Femur (tissue), 1 donor: ENCODE results near the gene ZNF2.

ENCODE experiments used
- DNase-seq: peaks from one replicate; pipeline ENCODE4 v3.0.0-alpha.2; 2017

ZNF2 gene

DNA sequence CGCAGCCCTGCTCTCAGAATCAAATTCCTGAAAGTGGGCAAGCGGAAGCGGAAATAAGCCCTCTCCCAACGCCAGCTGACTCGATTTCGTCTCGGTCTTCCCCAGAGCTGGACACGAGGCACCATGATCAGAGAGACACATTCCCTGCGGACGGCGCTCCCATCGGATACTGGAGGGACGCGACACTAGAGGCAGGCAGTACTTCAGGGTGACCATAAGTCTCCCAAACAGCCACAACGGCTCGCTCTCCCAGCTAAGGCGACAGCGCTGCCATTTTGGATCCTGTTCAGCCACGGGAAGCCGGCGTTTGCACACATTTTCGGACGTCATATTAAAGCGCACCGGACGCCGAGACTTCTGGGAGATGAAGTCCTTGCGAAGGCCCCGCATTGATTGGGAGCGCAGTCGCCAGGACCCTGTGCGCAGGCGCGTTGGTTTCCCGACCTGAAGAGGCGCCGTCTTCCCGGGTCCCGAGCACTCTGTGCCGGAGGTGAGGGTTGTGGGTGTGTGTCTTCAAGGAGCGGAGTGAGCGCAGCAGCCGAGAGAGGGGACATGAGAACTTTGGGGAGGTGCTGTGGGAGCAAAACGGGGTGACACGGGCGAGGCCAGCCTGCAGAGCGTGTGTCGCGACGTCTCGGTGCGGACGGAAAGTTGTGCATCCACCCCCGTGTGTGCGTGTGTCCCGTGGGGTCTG lies at the start of gene ZNF2:
TSS of gene ZNF2 (plus strand) at position 439 of the 694 bp plus-strand sequence. CDS start 10,418 bp downstream, outside the sequence.
- peak; percentile 99 for DNase-seq

DNA sequence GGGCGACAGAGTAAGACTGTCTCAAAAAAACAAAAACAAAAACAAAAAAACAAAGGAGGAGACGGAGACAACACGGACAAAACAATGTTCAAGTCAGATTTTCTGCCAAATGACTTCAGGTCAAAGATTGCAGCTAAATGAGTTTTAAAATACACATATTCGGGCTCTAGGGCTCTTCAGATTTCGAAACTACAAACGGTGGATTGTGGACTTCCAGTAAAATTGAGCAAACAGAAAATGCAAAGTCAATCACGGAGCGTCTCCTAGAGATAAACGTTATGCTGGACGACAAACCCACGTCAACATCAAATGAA lies 44.6 kb upstream of the ZNF2 start:
- DNase-seq = no peak

DNA sequence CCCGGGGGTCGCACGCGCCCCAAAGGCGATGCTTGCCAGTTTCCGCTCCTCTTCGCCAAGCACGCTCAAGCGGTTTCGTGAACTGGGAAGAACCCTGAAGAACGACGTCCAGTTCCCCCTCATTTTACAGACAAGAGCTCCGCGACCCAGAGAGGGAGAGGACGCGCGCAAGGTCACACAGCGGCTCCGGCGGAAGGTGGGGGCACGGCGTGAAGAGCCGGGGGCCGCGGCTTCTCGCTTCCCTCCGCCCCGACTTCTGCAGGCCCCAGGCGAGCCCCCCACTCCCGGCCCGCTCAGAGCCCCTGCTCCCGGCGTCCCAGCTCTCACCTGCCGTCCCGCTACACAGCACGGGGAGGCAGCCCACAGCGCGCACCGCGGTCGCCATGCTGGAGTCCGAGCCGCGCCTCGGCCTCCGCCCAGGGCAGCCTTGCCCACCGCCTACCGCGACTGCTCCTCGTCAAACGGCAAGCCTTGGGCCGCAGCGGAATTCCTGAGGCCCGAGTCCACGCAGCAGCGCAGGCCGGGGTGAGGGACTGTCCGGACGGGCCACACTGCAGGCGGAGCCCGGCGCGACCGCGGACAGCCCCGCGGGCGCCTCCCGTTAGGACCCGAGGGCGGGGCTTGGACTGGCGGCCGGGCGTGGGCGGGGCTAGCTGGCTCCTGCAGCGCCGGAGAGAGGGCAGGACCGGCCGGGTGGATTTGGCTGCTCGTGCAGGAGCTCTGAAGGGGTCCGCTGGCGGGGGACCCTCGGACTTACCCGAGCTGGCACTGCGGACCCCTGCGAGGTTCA lies 44.0 kb upstream of the ZNF2 start, which contains the start of gene MRPS5:
TSS of gene MRPS5 (minus strand) at position 402 of the 790 bp plus-strand sequence. CDS start at position 385, 17 bp downstream.
- DNase-seq = peak; percentile 90

DNA sequence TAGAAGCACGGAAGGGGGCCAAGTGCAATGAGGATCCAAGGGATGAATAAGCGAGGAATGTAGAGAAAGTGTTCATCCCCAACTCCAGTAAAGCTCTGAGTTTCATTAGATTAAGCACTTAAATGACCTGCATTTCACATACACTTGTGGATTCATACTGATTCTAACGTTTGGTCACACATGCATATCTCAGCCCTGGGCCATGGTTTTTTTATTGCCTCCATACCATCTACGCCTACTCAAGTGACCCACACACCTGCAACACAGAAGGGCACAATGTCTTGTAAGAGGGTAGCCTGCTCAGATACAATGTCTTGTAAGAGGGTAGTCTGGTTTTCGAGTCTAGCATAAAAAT lies 43.4 kb upstream of the ZNF2 start:
- no peak for DNase-seq

DNA sequence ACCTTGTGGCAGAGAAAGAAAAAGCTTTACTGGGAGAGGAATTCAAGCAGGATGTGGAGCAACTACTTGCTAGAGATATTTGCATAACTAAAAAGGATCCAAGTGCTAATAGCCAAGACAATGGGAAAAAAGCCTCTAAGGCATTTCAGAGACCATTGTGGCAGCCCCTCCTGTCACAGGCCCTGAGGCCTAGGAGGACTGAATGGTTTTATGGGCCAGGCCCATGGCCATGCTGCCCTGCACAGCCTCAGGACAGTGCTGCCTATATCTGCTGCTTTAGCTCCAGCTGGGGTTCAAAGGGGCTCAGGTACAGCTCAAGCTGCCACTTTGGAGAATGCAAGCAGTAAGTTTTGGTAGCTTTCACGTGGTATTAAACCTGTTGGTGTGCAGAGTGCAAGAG lies 26.9 kb upstream of the ZNF2 start:
- no peak for DNase-seq

DNA sequence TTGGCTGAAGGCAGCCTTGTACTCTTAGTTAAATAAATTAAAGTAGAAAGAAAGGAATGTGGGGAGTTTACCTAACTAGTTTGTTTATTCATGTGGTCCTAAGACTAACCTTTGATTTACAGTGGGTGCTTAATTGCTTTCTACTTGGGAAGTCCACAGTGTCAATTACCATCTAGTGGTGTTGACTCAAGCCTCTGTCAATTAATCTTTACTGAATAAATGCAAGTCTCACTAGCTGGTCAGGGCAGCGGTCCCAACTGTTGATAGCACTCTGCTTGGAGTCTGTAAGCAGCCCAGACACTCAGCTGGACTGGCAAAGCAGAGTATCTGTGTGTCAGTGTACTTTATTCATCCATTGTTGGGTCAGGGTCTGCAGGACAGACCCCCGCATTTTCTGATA lies 21.8 kb upstream of the ZNF2 start:
- no peak for DNase-seq

DNA sequence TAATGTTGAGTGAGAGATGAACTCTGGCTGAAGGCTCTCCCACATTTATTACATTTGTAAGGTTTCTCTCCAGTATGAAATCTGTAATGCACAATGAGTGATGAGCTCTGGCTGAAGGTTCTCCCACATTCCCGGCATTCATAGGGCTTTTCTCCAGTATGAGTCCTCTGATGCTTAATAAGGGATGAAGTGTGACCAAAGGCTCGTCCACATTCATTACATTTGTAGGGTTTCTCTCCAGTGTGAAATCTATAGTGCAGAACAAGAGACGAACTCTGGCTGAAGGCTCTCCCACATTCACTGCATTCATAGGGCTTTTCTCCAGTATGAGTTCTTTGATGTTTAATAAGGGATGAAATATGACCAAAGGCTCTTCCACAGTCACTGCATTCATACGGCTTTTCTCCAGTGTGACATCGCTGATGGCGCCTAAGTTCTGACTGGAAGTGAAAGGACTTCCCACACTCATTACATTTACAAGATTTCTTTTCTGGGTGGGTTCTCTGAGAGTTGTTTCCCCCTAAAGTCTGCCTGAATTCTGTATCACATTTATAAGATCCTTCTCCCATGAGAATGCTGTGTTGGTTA lies 16.1 kb upstream of the ZNF2 start:
- no peak for DNase-seq

DNA sequence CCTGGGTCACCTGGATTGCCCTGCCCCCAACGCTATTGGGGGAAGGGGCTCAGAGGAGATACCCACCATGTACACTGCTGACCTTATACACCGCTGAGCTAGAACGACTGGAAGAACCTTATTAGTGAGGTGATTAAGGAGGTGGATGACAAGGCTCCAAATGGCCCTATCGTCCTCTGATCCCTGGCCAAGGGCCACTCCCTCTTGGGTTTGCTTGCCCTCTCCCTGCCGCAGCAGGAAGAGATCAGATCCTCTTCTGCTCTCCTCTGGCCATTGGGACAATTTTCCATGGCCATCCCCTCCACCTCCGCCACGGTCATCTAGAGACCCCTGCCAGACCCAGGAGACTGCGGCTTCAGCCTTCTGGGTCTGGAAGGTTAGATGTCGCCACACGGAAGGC lies 7.2 kb upstream of the ZNF2 start:
- peak; percentile 26 for DNase-seq

DNA sequence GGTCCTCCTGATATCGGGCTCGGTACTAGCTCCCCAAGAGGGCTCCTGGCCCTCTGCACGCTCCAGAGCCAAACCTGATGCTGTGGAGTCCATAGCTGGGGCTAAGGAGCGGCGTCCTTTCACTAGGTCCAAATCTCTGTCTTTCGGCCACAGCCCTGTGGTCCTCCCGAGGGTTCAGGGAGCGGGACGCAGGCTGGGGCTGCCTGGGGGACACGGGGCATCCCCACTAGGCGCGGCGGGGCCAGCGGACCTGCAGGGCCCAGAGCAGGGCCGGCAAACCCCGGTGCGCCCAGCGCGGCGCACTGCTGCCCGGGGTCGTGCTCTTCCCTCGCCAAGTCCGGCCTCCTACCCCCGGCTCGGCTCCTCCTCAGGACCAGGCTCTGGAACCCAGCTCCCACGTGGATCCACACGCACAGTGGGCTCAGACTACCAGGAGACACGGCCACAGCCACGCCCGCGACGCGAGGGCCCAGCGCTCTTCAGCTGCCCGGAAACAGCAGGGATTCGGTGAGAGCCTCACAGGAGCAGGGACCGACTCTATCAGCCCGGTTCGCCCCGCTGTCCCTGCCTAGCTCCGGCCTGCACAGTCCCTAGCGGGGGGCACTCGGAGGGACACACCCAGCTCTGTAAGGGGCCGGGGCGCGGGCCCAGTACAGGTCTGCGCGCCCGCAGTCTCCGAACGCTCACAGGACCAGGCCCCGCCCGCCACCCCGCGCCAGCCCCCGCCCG lies 6.6 kb upstream of the ZNF2 start:
- DNase-seq = peak; percentile 66

DNA sequence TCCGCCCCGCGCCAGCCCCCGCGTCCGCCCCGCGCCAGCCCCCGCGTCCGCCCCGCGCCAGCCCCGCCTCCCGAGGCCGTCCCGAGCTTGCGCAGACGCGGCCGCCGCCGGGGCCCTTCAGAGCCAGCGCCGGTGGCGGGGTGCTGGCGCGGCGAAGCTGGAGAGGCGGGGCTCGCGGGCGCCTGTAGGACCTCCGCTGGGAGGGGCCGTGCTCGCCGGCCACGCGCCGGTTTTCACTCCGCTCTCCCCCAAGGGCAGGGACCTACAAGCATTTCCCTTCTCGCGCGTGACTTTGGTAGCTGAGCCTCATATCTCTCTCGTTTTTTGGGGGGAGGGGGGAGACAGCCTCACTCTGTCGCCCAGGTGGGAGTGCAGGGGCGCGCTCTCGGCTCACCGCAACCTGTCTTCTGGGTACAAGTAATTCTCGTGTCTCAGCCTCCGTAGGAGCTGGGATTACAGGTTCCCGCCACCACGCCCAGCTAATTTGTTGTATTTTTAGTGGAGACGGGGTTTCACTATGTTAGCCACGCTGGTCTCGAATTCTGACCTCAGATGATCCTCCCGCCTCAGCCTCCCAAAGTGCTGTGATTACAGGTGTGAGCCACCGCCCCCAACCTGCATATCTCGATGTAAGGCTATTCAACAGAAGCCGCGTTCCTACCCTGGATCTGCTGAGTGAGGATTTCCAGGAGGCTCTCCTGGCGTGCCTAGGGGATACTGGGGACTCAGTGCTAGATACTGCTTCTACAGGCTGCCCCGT lies 5.7 kb upstream of the ZNF2 start, which contains the start of gene ZNF514:
TSS of gene ZNF514 (minus strand) at position 159 of the 760 bp plus-strand sequence. CDS start 6,595 bp downstream, outside the sequence.
- DNase-seq = peak; percentile 83

DNA sequence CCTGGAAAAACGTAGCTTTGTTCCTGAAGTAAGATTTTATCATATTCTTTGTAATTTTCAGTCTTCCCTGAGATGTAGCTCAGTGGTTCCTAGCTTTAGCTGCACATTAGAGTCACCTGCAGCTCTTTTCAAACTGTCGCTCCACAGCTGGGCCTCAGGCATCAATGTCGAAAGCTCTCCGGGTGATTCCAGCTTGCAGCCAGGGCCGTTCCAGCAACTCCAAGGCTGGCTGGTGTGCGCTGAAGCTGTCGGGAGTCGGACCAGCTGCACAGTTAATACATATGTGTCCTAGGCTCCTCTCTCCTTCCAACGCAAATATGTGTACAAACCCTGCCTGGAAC lies 609 bp upstream of the ZNF2 start:
- DNase-seq = no peak

DNA sequence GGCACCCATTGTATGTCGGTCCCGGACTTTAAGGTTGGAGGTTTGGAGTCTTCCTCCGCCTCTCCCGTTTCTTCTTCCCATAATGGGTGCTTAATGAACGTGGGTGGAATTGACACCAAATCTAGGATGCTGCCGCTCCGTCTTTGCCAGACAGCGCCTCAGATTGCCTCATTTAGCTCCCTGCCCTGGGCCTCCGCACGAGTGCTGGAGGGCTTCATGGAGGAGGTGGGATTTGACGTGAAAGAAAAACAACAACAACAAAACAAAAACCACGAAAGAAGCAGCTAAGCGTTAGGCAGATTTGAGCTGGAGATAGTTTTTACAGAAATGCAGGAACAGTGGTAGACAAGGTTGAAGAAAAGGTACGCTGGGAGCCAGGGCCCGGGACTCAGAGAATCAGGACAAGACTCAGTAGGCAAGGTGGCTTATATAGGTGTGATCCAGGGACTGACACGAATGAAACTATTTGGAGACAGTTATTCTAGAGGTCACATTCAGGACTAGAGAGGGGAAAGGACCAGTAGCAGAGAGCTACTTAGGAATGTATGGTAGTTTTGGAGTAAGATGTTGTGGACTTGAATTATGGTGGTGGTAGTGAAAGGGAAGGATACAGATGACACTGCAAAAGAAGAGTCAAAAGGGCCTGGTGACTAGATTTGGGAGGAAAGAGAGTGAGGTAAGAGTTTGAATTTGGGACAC lies 605 bp downstream of the ZNF2 start:
- DNase-seq = no peak

DNA sequence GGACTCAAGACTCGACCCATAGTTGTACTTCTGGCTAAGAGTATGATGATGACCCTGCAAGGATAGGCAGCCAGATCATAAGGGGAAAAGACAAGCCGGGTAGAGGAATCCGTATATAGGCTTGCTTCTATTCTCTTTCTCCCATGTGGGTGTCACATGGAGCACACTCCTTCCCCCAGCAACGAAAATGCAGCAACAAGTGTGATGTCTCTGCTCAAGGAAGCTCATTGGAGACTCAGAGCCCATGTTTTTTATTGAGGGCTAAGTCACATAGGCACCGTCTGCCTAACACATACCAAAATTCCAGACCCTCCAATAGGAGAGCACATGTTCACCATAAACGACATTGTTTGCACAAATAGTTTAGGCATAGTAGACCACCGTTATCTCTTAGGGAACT lies 6.3 kb downstream of the ZNF2 start:
- DNase-seq = no peak

DNA sequence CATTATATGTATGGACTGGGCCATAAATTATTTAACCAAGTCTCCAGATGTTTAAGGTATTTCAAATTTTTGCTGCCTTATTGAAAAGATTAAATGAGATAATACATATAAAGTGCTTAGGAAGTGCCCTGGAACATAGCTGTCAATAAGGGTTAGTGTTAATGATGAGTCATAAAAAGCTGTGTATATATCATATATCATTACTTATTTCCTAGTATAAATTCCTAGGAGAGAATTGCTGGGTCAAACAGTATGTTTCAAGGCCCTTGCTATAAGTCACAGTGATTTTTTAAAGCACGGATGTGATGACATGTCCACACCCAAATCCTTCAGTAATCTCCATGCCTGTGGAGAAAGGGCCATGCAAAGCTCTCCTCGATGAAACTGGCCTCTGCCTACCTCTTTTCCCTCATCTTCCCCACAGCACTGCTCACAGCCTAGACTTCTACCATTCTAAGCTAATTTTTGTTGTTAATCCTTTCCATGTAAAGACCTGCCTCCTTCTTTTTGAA lies 8.5 kb downstream of the ZNF2 start:
- no peak for DNase-seq

DNA sequence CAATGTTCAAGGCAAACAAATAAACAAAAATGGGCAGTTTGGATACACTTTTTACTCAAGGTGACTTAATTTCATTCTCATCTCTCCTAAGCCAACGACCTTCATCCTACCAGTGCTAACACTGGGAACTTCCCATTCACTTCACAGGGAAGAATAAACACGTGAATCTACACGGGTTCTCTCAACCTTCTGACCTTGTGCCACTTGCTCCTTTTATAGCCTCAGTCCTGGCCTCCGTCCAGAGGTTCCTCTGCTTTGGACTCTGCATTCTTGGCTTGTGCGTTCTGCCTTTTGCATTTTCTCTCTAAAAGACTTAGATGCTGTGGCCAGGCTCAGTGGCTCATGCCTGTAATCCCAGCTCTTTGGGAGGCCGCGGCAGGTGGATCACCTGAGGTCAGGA lies 13.8 kb downstream of the ZNF2 start:
- no peak for DNase-seq

DNA sequence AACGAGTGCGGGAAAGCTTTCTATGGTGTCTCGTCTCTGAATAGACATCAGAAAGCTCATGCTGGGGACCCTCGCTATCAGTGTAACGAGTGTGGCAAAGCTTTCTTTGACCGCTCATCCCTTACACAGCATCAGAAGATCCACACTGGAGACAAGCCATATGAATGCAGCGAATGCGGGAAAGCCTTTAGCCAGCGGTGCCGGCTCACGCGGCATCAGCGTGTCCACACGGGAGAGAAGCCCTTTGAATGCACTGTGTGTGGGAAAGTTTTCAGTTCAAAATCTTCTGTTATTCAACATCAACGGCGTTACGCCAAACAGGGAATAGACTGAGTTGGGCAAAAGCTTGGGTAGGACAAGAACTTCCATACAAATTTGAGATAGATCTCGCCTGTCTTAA lies 16.2 kb downstream of the ZNF2 start:
- DNase-seq = no peak

DNA sequence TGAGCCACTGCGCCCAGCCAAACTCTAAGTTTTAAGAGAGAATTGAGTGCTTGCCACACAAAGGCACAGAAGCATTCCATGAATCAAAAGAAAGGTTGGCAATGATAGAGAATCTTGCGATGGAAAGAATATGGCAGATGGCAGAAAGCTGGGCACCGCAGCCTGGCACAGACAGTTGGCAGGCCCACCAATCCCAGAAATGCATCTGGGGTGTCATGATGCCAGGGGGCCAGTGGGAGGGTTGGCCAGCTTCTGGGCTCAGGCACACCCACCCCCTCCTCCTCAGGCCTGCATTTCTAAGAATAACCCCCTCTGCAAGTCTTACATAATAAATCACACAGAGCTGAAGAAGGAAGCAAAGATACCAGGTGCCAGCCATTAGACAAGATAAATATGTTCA lies 19.6 kb downstream of the ZNF2 start:
- no peak for DNase-seq

DNA sequence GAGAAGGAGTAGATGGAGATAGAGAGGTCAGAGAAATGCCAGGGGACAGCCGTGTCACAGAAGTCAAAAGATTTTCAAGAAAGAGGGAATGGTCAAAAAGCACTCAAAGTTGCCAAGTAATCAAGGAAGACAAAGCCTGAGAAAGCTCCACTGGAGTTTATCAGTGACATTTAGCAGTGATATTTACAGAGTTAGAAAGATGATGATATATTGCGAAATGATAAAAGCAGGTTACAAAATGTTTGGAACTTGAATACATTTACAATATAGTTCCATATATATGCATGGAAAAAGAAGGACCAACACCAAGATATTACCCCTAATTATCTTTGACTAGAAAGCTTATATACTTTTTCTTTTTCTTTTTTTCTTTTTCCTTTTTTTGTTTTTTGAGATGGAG lies 20.4 kb downstream of the ZNF2 start:
- no peak for DNase-seq

DNA sequence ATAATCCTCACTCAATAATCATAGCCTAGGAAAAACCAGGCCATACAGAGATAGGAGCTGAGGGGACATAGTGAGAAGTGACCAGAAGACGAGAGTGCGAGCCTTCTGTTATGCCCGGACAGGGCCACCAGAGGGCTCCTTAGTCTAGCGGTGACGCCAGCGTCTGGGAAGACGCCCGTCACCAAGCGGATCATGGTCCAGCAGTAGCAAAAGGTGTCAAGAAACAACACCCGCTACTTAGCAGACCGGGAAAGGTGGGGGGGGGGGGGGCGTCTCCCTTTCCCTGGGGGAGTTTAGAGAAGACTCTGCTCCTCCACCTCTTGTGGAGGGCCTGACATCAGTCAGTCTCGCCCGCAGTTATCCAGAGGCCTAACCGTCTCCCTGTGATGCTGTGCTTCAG lies 27.3 kb downstream of the ZNF2 start:
- peak; percentile 59 for DNase-seq

DNA sequence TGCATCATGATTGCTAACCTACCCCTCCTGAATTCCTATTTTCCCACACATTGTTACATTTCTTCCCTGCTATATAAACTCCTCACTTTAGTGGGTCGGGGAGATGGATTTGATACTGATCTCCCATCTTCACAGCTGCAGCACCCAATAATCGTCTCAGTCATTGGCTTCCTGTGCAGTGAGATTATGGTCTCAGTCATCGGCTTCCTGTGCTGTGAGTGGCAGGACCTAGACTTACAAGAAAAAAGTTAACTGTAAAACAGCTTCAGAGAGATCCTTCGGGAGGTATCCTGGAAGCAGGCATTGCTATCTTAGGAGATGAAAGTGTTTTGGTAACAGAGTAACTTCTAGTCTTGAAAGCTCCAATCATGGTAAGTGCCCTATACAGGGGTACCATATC lies 38.3 kb downstream of the ZNF2 start:
- no peak for DNase-seq

DNA sequence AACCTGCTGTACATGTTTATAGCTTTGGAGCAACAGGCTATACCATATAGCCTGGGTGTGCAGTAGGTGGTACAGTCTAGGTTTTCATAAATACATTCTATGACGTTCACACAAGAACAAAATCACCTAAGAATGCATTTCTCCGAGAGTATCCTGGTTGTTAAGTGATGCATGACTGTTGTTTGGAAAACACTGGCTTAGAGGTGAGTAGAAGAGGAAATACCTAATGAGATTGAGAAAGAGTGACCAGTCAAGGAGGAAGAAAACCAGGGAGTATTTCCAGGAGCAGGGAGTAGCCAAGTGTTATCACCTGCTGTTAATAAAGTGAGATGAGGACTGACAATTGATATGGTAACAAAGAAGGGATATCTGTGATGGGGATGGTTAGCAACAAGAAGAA lies 38.8 kb downstream of the ZNF2 start:
- no peak for DNase-seq

DNA sequence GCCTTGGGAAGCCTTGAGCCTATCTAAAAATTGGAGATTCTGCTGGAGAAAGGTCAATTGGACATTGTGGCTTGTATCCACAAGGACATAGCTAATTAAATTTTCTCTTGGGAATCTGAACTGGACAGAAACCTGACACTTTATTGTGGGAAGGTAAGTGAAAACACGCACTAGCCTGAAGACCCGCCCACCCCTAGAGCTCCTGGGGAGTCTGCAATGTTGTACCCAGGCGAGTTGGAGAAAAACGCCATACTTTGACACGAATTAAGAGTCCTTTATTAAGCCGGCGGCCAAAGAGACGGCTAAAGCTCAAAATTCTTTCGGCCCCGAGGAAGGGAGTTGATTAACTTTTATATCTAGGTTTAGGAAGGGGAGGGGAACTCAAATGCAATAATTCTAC lies 40.5 kb downstream of the ZNF2 start:
- no peak for DNase-seq
